GM08714 (cell line): Measurements from ENCODE around the gene SBNO2.

Experiments
- H3K4me3 ChIP-seq: fragments of 200-500 bp; sonication (Bioruptor generic); 2 replicates; pipeline ENCODE4 v1.5.1; 2014; ENCODE audit warnings: mild to moderate bottlenecking, low read length, inconsistent platforms
- ZNF274 ChIP-seq: IDR thresholded peaks from 2 replicates; pipeline ENCODE4 v1.6.1; 2012; ENCODE audit warnings: mild to moderate bottlenecking, low read depth, low read length

Gene SBNO2

DNA sequence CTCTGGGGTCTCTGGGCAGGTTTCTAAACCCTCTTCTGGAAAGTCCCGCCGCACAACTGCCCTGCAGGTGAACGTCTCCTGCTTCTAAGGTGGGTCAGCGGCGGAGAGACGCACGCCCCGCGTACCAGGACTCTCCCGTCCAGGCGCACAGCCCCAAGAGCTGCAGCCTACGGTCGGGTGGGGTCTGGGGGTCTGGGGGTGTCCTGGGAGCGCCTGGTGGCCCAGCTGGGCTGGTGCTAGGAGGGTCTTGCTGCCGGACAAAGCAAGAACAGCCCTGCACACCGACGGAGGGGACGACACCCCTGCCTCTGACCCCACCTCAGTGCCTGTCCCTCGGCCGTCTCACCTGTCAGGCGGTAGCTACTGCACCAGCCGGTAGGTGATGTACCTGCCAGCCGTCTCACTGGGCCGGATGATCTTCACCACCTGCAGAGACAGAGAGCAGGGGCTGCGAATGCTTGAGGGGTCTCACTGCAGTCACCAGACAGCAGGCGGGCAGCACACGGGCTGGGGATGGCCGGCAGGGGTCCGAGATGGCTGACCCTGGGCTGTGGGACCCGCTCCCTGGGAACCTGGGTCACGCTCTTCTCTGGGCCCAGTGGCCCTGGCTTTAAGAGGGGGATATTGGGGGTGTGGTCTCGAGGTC, 84.8 kb downstream of the SBNO2 start:
- no peak for TF ChIP-seq ZNF274
- no peak overlapping the region for H3K4me3 ChIP-seq

DNA sequence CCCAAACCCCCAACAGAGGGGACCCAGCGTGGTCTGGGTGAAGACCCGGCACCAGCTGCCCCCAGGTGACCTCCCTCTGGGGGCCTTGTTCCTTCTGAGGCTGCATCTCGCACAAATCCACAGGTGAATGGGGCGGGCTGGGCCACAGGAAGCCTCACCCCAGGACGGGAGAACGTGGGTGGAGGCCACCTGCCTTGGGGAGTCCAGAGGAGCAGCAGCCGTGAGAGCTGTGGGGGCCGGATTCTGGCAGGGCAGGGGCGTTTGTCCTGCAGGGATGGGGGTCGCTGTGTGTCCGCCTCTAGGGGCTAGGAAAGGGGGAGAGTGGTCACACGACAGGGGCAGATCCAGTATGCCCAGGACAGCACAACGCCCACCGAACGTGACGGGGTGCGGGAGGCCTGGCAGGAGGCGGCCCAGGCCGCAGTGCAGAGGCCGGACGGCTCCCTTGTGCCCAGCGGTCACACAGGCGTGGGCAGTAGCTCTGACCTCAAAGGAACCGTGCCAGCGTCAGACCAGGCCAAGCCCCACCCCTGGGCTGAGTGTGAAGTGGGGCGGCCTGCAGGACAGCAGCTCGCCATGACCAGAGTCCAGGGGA, 85.6 kb downstream of the SBNO2 start:
- TF ChIP-seq ZNF274: no peak
- no peak overlapping the region for H3K4me3 ChIP-seq

DNA sequence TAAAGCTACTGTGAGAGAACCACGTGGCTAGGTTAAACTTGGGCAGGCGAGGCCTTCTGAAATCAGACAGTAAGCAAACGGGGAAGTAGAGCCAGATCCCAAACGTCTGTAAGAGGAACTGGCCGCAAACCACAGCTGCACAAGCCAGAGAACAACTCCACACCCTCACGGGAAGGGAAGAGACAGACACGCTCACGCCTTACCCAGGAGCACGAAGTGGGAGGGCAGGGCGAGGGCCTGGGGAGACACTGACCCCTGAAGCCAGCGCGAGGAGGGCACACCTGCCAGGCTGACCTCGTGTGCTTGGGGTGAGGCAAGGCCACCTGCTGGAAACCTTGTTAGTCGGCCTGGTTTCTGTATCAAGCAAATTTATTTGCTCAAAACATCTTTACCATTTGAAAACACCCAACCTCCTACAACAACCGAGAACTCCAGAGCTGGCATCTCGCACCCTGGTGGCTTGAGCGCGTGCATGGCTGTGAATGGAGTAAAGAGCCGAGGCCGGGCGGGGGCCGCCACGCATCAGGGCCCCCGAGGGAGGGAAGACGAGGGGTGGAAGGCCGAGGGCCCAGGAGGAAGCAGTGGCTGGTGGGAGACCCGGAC, 86.2 kb downstream of the SBNO2 start:
- TF ChIP-seq ZNF274: no peak
- no peak overlapping the region for H3K4me3 ChIP-seq

DNA sequence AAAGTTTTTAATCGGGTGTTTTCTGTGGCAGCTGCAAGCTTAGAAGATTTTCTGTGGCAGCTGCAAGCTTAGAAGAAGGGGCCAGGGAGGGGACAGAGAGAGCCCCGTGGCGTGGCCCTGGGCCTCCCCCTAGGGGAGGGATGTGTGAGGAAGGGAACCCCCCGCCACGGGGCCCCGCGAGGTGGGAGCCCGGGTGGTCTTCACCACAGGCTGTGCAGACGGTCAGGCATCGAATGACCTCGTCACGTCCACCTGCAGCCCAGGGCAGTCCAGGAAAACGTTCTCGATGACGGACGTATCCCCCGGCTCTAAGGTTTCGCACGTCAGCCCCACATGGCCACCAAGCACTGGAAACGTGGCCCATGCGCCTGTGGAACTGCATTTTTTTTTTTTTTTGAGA, 87.5 kb downstream of the SBNO2 start:
- no peak for TF ChIP-seq ZNF274
- H3K4me3 ChIP-seq: no peak overlapping the region

DNA sequence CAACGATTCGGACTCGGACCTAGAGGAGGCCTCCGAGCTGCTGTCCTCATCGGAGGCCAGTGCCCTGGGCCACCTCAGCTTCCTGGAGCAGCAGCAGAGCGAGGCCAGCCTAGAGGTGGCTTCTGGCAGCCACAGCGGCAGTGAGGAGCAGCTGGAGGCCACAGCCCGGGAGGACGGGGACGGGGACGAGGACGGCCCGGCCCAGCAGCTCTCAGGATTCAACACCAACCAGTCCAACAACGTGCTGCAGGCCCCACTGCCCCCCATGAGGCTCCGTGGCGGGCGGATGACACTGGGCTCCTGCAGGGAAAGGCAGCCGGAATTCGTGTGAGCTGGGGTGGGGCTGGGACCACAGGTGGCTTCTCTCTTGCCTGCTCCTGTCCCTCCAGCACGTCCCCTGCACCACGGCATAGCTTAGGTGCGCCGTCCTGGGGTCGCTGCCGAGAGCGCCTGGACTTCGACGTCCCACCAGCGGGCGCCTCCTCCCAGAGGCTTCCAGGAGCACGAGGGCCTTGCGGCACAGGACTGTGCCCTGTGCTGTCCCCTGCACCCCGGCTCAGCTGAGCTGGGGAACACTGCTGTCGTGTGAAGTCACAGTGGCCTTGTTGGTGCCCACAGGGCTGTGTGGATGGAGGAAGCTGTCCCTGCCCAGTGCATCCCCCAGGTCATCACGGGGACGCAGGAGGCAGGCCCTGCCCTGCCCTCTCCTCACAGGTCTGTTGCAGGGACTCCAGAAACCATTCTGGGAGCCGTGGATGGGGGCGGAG, 88.2 kb downstream of the SBNO2 start:
- no peak for TF ChIP-seq ZNF274
- no peak overlapping the region for H3K4me3 ChIP-seq

DNA sequence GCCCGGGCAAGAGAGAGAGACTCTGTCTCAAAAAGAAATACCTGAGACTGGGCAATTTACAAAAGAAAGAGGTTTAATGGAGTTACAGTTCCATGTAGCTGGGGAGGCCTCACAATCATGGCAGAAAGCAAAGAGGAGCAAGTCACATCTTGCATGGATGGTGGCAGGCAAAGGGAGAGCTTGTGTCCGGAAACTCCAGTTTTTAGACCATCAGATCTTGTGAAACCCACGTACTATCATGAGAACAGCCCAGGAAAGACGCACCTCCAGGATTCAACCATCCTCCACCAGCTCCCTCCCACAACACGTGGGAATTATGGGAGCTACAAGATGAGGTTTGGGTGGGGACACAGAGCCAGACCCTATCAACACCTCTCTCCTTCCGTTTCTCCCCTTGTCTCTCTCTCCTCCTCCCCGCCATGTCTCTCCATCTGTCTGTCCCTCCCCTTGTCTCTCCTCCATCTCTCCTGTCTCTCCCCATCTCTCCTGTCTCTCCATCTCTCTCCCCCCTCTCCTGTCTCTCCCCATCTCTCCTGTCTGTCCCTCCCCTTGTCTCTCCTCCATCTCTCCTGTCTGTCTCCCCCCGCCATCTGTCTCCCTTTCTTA, 88.9 kb downstream of the SBNO2 start:
- no peak overlapping the region for H3K4me3 ChIP-seq
- no peak for TF ChIP-seq ZNF274

DNA sequence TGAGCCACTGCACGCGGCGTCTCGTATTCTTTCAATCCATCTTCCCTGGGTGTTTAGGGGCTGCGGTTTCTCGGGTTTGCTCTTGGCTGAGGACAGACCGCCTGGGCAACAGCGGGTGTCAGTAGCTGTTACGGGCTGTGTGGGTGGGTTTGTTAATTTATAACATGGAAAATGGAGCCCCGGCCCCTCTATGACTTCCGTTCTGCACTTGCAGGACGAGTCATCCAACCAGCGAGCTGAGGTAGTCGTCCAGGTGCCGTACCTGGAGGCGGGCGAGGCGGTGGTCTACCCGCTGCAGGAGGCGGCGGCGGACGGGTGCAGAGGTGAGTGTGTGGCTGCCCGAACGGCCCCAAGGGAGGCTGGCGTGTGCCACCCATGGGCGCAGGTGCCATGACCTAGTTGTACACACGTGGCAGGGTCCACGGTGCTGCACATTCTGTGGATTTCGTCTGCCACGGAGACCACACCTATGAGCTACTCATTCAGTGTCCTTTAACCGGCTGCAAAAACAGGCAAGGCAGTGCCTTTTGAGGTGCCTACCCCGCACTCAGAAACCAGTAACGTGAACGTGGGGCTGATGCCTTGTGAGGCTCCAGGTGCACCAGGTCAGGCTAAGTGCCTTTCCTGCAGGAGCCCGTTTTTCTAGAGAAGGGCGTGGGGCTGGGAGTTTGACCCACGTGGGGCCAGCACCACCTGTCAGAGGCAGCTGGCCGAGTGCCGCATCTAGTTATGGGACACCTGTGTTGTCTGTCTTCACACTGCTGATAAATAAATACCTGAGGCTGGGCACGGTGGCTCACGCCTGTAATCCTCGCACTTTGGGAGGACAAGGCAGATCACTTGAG, 89.8 kb downstream of the SBNO2 start:
- no peak for TF ChIP-seq ZNF274

DNA sequence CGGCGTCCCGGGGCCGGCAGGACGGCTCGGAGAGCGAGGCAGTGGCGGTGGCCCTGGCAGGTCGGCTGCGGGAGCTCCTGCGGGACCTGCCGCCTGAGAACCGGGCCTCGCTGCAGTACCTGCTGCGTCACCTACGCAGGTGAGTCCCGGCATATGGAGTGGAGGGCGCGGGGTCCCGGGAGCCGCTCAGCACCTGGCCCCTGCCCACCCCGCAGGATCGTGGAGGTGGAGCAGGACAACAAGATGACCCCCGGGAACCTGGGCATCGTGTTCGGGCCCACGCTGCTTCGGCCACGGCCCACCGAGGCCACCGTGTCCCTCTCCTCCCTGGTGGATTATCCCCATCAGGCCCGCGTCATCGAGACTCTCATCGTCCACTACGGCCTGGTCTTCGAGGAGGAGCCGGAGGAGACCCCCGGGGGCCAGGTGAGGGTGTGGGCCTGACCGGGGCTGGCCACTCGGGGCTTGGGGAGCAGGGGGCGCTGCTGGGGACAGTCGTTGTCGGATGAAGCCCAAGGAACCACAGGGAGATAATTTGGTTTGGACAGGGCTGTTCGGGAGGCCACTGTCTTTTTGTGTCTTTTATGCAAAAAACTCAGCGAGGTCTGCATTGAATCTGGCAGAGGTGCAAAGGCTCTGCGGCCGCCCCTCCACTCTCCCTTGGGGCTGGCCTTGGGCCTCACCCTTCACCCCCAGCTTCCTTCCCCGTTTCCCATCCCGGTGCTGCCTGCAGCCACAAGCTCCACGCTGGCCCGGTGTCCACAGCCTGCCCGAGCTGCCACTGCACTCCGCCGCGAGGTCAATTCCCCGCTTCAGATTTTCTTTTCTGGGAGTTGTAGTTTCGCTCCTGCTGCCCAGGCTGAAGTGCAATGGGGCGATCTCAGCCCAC, 90.9 kb downstream of the SBNO2 start:
- no peak for TF ChIP-seq ZNF274
- H3K4me3 ChIP-seq: no peak overlapping the region

More for the DNA sequence above, 89.8 kb downstream of the SBNO2 start:
- H3K4me3 ChIP-seq: no peak overlapping the region

DNA sequence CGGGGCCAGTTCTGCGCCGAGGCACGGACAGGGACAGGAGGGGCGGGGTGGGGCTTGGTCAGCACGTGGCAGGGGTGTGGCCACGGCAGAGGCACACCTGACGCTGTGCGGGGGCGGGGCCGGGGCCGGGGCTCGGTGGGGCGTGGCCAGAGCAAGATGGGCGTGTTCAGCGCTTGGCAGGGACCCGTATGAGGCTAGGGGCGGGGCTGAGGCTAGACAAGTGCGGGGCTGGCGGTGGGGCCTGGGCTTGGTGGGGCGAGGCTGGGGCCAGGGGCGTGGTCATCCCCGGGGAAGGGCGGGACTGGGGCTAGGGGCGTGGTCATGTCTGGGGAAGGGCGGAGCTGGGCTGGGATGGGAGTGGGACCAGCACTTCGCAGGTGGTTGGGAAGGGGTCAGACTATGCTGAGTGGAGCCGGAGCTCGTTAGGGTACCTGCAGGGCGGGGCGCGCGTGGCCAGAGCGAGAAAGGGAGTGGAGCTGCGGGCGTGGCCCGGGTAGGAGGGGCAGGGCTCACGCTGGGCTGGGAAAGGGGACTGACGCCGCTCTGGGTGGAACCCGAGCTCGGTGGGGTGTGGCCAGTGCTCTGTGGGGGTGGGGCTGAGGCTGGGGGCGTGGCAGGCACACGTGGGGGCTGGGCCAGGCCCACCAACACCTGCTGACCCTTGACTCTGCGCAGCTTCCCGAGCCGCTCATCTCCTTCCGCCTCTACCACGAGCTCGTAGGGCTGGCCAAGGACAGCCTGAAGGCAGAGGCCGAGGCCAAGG, 91.7 kb downstream of the SBNO2 start:
- no peak overlapping the region for H3K4me3 ChIP-seq
- TF ChIP-seq ZNF274: no peak

DNA sequence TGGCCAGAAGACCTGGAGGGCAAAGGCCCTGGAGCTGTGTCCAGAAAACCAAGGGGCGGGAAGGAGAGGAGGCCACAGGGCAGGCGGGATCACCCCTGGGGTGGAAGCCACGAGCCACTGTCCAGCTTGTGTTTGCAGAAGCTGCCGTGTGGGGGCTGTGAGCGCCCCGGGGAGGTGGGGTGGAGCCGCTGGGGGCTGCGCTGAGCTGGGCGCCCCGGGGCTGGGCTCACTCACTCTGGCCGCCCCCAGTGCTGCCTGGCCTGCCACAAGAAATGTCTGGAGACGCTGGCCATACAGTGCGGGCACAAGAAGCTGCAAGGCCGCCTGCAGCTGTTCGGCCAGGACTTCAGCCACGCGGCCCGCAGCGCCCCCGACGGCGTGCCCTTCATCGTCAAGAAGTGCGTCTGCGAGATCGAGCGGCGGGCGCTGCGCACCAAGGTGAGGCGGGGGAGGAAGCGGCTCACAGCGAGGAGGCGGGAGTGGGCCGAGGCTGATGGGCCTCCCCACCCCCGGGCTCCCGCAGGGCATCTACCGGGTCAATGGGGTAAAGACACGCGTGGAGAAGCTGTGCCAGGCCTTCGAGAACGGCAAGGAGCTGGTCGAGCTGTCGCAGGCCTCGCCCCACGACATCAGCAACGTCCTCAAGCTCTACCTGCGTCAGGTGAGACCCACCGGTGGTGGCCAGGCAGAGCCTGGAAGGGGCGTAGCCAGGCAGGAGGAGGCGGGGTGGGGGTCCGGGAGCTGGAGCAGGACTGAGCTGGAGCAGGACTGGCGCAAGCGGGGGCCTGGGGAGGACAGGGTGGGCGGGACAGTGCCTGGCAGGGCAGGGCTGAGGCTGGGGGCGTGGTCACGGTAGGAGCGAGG, 92.5 kb downstream of the SBNO2 start:
- no peak for TF ChIP-seq ZNF274
- H3K4me3 ChIP-seq: no peak overlapping the region
